Liver (tissue), 9 donors: ENCODE results near the gene TAGLN2. TPM values are rescaled to one million over a fixed set of nuclear protein-coding genes. Genes with fewer than 3 reads are reported as not detected.

ENCODE experiments used
- DNase-seq: peaks from one replicate; pipeline ENCODE4 v3.0.0-alpha.2; 2017; ENCODE audit warnings: low spot score
- H3K27ac ChIP-seq, 2 donors: one replicate each; pipeline ENCODE4 v1.7.0; 2013; ENCODE audit warnings: inconsistent platforms in 2 of 2, low read length in 2 of 2, control low read depth in 1 of 2, low read depth in 1 of 2, mild to moderate bottlenecking in 1 of 2
- H3K27me3 ChIP-seq, 4 donors: one replicate each; pipeline versions ENCODE4 v1.6.1 to v1.7.0; 2013; ENCODE audit warnings: low read length in 3 of 4, inconsistent platforms in 1 of 4, mild to moderate bottlenecking in 1 of 4, moderate library complexity in 1 of 4; ENCODE audit not compliant: control insufficient read depth in 4 of 4, insufficient read depth in 4 of 4
- H3K36me3 ChIP-seq, 4 donors: one replicate each; pipeline versions ENCODE4 v1.6.1 to v1.7.0; 2013; ENCODE audit warnings: low read length in 3 of 4, mild to moderate bottlenecking in 3 of 4, low read depth in 1 of 4, moderate library complexity in 1 of 4; ENCODE audit not compliant: control insufficient read depth in 4 of 4, insufficient read depth in 3 of 4
- H3K4me1 ChIP-seq, 4 donors: one replicate each; pipeline versions ENCODE4 v1.6.1 to v1.7.0; 2013; ENCODE audit warnings: low read length in 3 of 4, mild to moderate bottlenecking in 3 of 4, moderate library complexity in 1 of 4; ENCODE audit not compliant: control insufficient read depth in 4 of 4, insufficient read depth in 4 of 4
- H3K4me3 ChIP-seq, 3 donors: one replicate each; pipeline versions ENCODE4 v1.6.1 to v1.7.0; 2013; ENCODE audit warnings: low read length in 3 of 3, control low read depth in 1 of 3, low read depth in 1 of 3, mild to moderate bottlenecking in 1 of 3
- H3K9ac ChIP-seq, 2 donors: one replicate each; pipeline ENCODE4 v1.7.0; 2013; ENCODE audit warnings: low read length in 2 of 2, mild to moderate bottlenecking in 2 of 2, moderate library complexity in 2 of 2, control low read depth in 1 of 2, low read depth in 1 of 2
- H3K9me3 ChIP-seq, 4 donors: one replicate each; pipeline versions ENCODE4 v1.6.1 to v1.7.0; 2013; ENCODE audit warnings: low read length in 3 of 4; ENCODE audit not compliant: control insufficient read depth in 4 of 4
- EGR1 ChIP-seq, 2 donors: IDR thresholded peaks; 2 replicates each; pipeline ENCODE4 v1.6.1; 2016 to 2018; ENCODE audit warnings: antibody characterized with exemption in 2 of 2, low read depth in 2 of 2
- FOXA1 ChIP-seq: IDR thresholded peaks from 2 replicates; pipeline ENCODE4 v1.6.1; 2016; ENCODE audit warnings: antibody characterized with exemption
- FOXA2 ChIP-seq: IDR thresholded peaks from 2 replicates; pipeline ENCODE4 v1.6.1; 2016; ENCODE audit warnings: antibody characterized with exemption
- GABPA ChIP-seq, 2 donors: IDR thresholded peaks in 1 of 2; conservative IDR thresholded peaks in 1 of 2; 2 replicates each; pipeline ENCODE4 v1.6.1; 2016; ENCODE audit warnings: antibody characterized with exemption in 2 of 2, mild to moderate bottlenecking in 1 of 2, moderate library complexity in 1 of 2
- HNF4A ChIP-seq, 2 donors: conservative IDR thresholded peaks; 2 replicates each; pipeline ENCODE4 v1.6.1; 2016; ENCODE audit warnings: antibody characterized with exemption in 2 of 2, mild to moderate bottlenecking in 2 of 2
- HNF4G ChIP-seq: IDR thresholded peaks from 2 replicates; pipeline ENCODE4 v1.6.1; 2016; ENCODE audit warnings: antibody characterized with exemption
- JUND ChIP-seq, 2 donors: IDR thresholded peaks; 2 replicates each; pipeline ENCODE4 v1.6.1; 2016; ENCODE audit warnings: antibody characterized with exemption in 2 of 2
- NR2F2 ChIP-seq: IDR thresholded peaks from 2 replicates; pipeline ENCODE4 v1.6.1; 2016; ENCODE audit warnings: antibody characterized with exemption
- RXRA ChIP-seq, 2 donors: IDR thresholded peaks; 2 replicates each; pipeline ENCODE4 v1.6.1; 2017 to 2018; ENCODE audit warnings: antibody characterized with exemption in 2 of 2, mild to moderate bottlenecking in 1 of 2
- SP1 ChIP-seq: IDR thresholded peaks from 2 replicates; pipeline ENCODE4 v1.6.1; 2018; ENCODE audit warnings: antibody characterized with exemption, mild to moderate bottlenecking
- TAF1 ChIP-seq: conservative IDR thresholded peaks from 2 replicates; pipeline ENCODE4 v1.6.1; 2016; ENCODE audit warnings: antibody characterized with exemption, mild to moderate bottlenecking
- YY1 ChIP-seq: IDR thresholded peaks from 2 replicates; pipeline ENCODE4 v1.6.1; 2016; ENCODE audit warnings: antibody characterized with exemption, mild to moderate bottlenecking
- ZBTB33 ChIP-seq: IDR thresholded peaks from 2 replicates; pipeline ENCODE4 v1.6.1; 2016; ENCODE audit warnings: antibody characterized with exemption
- WGBS: extraction: QIAGEN DNeasy Blood & Tissue Kit; methylation state at CpG from one replicate; pipeline ENCODE4 v1.1.7; 2013; 5-methylcytosine and 5-hydroxymethylcytosine counted together
- polyA plus RNA-seq, 2 donors: library from polyadenylated mRNA; stranded (reverse) in 1 of 2; unstranded in 1 of 2; fragments of 200-250 nt in 1 of 2; fragments of >200 nt in 1 of 2; fragmentation: Nextera tagmentation in 1 of 2; extraction: Ambion mirVana in 1 of 2; gene quantifications; one replicate each; pipeline versions ENCODE4 v1.2.1 to v1.2.3, GENCODE V29; 2013 to 2015
- total RNA-seq, 2 donors: library from RNA; depleted of rRNA; stranded (reverse); fragments of >200 nt; gene quantifications; one replicate each; pipeline ENCODE4 v1.2.3, GENCODE V29; 2014
- TF ChIP-seq, protein P1 (sequence below): fragments of 150-350 bp; IDR thresholded peaks from 2 replicates; pipeline ENCODE4 v1.5.1; 2017; ENCODE audit warnings: improper control_type of control experiment, low read depth, low read length; ENCODE audit not compliant: missing input control
- TF ChIP-seq, protein P2 (sequence below): IDR thresholded peaks from 2 replicates; pipeline ENCODE4 v1.6.1; 2016; ENCODE audit warnings: antibody characterized with exemption
- TF ChIP-seq, protein P3 (sequence below): IDR thresholded peaks from 2 replicates; pipeline ENCODE4 v1.6.1; 2016; ENCODE audit warnings: antibody characterized with exemption
- TF ChIP-seq, protein P4 (sequence below): IDR thresholded peaks from 2 replicates; pipeline ENCODE4 v1.6.1; 2016; ENCODE audit warnings: antibody characterized with exemption, mild to moderate bottlenecking
- donor health status: healthy.
- donor health status: healthy.
- donor health status: healthy.
- donor health status: healthy.
- donor health status: healthy.

TAGLN2 gene
- total and polyA plus RNA-seq, 4 donors = 46.4 to 113 (median 79.8) TPM

GRCh38 chr1:159964144-159964543 lies 38.8 kb upstream of the TAGLN2 start:
- TF ChIP-seq NR2F2 = no peak
- TF ChIP-seq, protein P1, sequence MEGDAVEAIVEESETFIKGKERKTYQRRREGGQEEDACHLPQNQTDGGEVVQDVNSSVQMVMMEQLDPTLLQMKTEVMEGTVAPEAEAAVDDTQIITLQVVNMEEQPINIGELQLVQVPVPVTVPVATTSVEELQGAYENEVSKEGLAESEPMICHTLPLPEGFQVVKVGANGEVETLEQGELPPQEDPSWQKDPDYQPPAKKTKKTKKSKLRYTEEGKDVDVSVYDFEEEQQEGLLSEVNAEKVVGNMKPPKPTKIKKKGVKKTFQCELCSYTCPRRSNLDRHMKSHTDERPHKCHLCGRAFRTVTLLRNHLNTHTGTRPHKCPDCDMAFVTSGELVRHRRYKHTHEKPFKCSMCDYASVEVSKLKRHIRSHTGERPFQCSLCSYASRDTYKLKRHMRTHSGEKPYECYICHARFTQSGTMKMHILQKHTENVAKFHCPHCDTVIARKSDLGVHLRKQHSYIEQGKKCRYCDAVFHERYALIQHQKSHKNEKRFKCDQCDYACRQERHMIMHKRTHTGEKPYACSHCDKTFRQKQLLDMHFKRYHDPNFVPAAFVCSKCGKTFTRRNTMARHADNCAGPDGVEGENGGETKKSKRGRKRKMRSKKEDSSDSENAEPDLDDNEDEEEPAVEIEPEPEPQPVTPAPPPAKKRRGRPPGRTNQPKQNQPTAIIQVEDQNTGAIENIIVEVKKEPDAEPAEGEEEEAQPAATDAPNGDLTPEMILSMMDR = no peak
- TF ChIP-seq FOXA1 = no peak
- TF ChIP-seq JUND (IDR thresholded peaks at IDR 0.05) = no peak
- no peak for TF ChIP-seq HNF4A (conservative IDR thresholded peaks at IDR 0.05)
- TF ChIP-seq, protein P2, sequence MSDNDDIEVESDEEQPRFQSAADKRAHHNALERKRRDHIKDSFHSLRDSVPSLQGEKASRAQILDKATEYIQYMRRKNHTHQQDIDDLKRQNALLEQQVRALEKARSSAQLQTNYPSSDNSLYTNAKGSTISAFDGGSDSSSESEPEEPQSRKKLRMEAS = no peak
- no peak for TF ChIP-seq GABPA (IDR thresholded peaks at IDR 0.05 in 1 of 2, conservative IDR thresholded peaks at IDR 0.05 in 1 of 2)
- TF ChIP-seq, protein P3, sequence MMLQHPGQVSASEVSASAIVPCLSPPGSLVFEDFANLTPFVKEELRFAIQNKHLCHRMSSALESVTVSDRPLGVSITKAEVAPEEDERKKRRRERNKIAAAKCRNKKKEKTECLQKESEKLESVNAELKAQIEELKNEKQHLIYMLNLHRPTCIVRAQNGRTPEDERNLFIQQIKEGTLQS = no peak
- WGBS = 77% methylated on average over 3 of the region's 3 CpGs
- Histone ChIP-seq H3K4me3 (no peak overlapping the region), H3K9me3 (no peaks in the 10 kb centered on the region), H3K36me3 (no peaks in the 10 kb centered on the region), H3K4me1 (no peaks in the 10 kb centered on the region), H3K9ac (no peak overlapping the region), H3K27me3 (no peaks in the 10 kb centered on the region), H3K27ac (no peak overlapping the region)
- DNase-seq = no peak

DNA sequence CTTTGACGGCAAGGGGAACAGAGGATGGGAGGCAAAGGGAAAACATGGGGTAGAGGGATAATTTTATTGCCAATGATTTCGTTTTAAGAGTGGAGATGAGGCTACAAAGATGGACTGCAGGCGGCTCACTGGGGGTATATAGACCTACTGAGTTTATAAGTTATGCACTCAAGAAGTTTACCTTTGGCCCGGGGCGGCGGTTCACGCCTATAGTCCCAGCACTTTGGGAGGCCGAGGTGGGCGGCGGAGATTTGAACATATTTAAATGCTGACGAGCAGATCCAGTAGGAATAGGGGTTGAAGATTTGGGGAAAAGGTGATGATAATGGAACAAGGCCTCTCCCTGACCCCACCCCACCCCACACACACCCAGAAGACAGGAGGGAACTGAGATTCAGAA lies 36.9 kb upstream of the TAGLN2 start:
- no peak overlapping the region for H3K9ac ChIP-seq
- no peak overlapping the region for H3K27ac ChIP-seq
- H3K9me3 ChIP-seq = no peaks in the 10 kb centered on the region
- no peak for DNase-seq
- no peak overlapping the region for H3K4me3 ChIP-seq
- TF ChIP-seq YY1 (no peak), RXRA (IDR thresholded peaks at IDR 0.05) (no peak), SP1 (no peak), ZBTB33 (no peak), HNF4G (no peak), EGR1 (IDR thresholded peaks at IDR 0.05; ENCODE audit: low read depth in 2 of 2) (no peak), HNF4A (conservative IDR thresholded peaks at IDR 0.05) (no peak), NR2F2 (no peak), FOXA2 (no peak), TAF1 (no peak), GABPA (IDR thresholded peaks at IDR 0.05 in 1 of 2, conservative IDR thresholded peaks at IDR 0.05 in 1 of 2) (no peak), FOXA1 (no peak)
- TF ChIP-seq, protein P2 = no peak
- TF ChIP-seq, protein P1 = no peak
- TF ChIP-seq, protein P4, sequence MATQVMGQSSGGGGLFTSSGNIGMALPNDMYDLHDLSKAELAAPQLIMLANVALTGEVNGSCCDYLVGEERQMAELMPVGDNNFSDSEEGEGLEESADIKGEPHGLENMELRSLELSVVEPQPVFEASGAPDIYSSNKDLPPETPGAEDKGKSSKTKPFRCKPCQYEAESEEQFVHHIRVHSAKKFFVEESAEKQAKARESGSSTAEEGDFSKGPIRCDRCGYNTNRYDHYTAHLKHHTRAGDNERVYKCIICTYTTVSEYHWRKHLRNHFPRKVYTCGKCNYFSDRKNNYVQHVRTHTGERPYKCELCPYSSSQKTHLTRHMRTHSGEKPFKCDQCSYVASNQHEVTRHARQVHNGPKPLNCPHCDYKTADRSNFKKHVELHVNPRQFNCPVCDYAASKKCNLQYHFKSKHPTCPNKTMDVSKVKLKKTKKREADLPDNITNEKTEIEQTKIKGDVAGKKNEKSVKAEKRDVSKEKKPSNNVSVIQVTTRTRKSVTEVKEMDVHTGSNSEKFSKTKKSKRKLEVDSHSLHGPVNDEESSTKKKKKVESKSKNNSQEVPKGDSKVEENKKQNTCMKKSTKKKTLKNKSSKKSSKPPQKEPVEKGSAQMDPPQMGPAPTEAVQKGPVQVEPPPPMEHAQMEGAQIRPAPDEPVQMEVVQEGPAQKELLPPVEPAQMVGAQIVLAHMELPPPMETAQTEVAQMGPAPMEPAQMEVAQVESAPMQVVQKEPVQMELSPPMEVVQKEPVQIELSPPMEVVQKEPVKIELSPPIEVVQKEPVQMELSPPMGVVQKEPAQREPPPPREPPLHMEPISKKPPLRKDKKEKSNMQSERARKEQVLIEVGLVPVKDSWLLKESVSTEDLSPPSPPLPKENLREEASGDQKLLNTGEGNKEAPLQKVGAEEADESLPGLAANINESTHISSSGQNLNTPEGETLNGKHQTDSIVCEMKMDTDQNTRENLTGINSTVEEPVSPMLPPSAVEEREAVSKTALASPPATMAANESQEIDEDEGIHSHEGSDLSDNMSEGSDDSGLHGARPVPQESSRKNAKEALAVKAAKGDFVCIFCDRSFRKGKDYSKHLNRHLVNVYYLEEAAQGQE = no peak
- no peaks in the 10 kb centered on the region for H3K27me3 ChIP-seq
- H3K4me1 ChIP-seq = peaks cover 0 to 5% (median 2%) of the 10 kb centered on the region in 4 donors
- no peaks in the 10 kb centered on the region for H3K36me3 ChIP-seq
- 91% methylated on average over 11 of the region's 11 CpGs for WGBS
